MM.1S (cell line): Measurements from ENCODE around the gene FAM236B.
"Not testable (repeated sequence)": the region's sequence is repeated elsewhere in the genome, so short reads cannot be mapped to it uniquely, and the experiment has no call there.

Experiments used
- DNase-seq: peaks from one replicate; pipeline ENCODE4 v3.0.0-alpha.2; 2015
- H2AFZ ChIP-seq: fragments of 300-600 bp; sonication (generic); 2 replicates; pipeline ENCODE4 v1.6.0; 2016; ENCODE audit warnings: antibody characterized with exemption, low read length
- H3F3A ChIP-seq: fragments of 300-600 bp; sonication (generic); 2 replicates; pipeline ENCODE4 v1.6.1; 2016; ENCODE audit warnings: mild to moderate bottlenecking, antibody characterized with exemption, low read length, moderate library complexity, mixed read lengths; ENCODE audit not compliant: insufficient read depth
- H3K27ac ChIP-seq: fragments of 300-600 bp; sonication (generic); 2 replicates; pipeline ENCODE4 v1.5.1; 2016; ENCODE audit warnings: mild to moderate bottlenecking, low read length
- H3K27me3 ChIP-seq: fragments of 300-600 bp; sonication (generic); replicated peaks from 2 replicates; pipeline ENCODE4 v1.6.0; 2016; ENCODE audit warnings: low read length; ENCODE audit not compliant: insufficient read depth
- H3K36me3 ChIP-seq: fragments of 300-600 bp; sonication (generic); replicated peaks from 2 replicates; pipeline ENCODE4 v1.6.1; 2016; ENCODE audit warnings: mild to moderate bottlenecking, low read length, mixed read lengths; ENCODE audit not compliant: insufficient read depth
- H3K4me1 ChIP-seq: fragments of 300-600 bp; sonication (generic); 2 replicates; pipeline ENCODE4 v1.6.1; 2016; ENCODE audit warnings: low read length, mixed read lengths
- H3K4me2 ChIP-seq: fragments of 300-600 bp; sonication (generic); 2 replicates; pipeline ENCODE4 v1.6.0; 2016; ENCODE audit warnings: low read depth, low read length
- H3K4me3 ChIP-seq: fragments of 300-600 bp; sonication (generic); 2 replicates; pipeline ENCODE4 v1.5.1; 2016; ENCODE audit warnings: low read length, mixed read lengths
- H3K79me2 ChIP-seq: fragments of 300-600 bp; sonication (generic); 2 replicates; pipeline ENCODE4 v1.6.1; 2016; ENCODE audit warnings: mixed run types, low read length, mixed read lengths
- H3K9ac ChIP-seq: fragments of 300-600 bp; sonication (generic); 2 replicates; pipeline ENCODE4 v1.6.1; 2016; ENCODE audit warnings: low read length, mixed read lengths
- H3K9me2 ChIP-seq: fragments of 300-600 bp; sonication (generic); replicated peaks from 2 replicates; pipeline ENCODE4 v1.6.1; 2016; ENCODE audit warnings: mild to moderate bottlenecking, low read length, mixed read lengths; ENCODE audit not compliant: insufficient read depth
- H3K9me3 ChIP-seq: fragments of 300-600 bp; sonication (generic); replicated peaks from 2 replicates; pipeline ENCODE4 v1.6.1; 2016; ENCODE audit warnings: mild to moderate bottlenecking, low read length, mixed read lengths; ENCODE audit not compliant: insufficient read depth
- H4K20me1 ChIP-seq: fragments of 300-600 bp; sonication (generic); 2 replicates; pipeline ENCODE4 v1.6.1; 2016; ENCODE audit warnings: mild to moderate bottlenecking, low read length, moderate library complexity, mixed read lengths; ENCODE audit not compliant: insufficient read depth
- EZH2 ChIP-seq: fragments of 300-600 bp; sonication (generic); optimal IDR thresholded peaks from 2 replicates; pipeline ENCODE3; 2017; ENCODE audit warnings: low read depth, mild to moderate bottlenecking, antibody characterized with exemption, low read length, mixed read lengths
- EZH2phosphoT487 ChIP-seq: fragments of 300-600 bp; sonication (generic); IDR thresholded peaks from 2 replicates; pipeline ENCODE4 v1.6.1; 2018; ENCODE audit warnings: antibody characterized with exemption, low read length
- TF ChIP-seq, protein P1 (sequence below): fragments of 300-600 bp; sonication (generic); IDR thresholded peaks from 2 replicates; pipeline ENCODE4 v1.5.1; 2016; ENCODE audit warnings: antibody characterized with exemption, low read length, mixed read lengths

Gene FAM236B

DNA sequence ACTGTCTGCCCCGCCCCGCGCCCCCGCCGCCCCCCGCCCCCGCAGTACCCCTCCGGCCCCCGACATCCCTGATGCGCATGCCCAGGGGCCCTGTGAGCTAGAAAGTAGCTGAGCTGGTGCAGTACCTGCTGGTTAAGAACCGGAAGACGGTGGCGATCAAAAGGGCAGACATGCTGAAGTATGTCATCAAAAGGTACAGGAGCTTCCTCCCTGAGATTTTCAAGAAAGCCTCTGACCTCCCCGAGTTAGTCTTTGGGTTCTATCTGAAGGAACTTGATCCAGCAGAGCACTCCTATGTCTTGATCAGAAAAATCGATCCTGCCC, 5.0 kb downstream of the FAM236B start:
- H2AFZ ChIP-seq, H3K4me1 ChIP-seq, H3K27ac ChIP-seq, H3K9ac ChIP-seq, H3K9me2 ChIP-seq, H3K9me3 ChIP-seq, H4K20me1 ChIP-seq, H3K27me3 ChIP-seq, DNase-seq, H3K36me3 ChIP-seq, H3K4me3 ChIP-seq, H3K4me2 ChIP-seq, H3F3A ChIP-seq, H3K79me2 ChIP-seq: not testable (repeated sequence)

GRCh38 chrX:72776653-72777466, 5.6 kb downstream of the FAM236B start, which contains the start of gene DMRTC1B:
Gene DMRTC1B, plus strand, starts transcription at chrX:72776890. Its CDS starts 68,246 bp downstream, at chrX:72845136.
- H3K4me3 ChIP-seq, H3K4me1 ChIP-seq, H4K20me1 ChIP-seq, H3K27ac ChIP-seq, H2AFZ ChIP-seq, H3K9me3 ChIP-seq, H3K9me2 ChIP-seq, H3F3A ChIP-seq, DNase-seq, H3K9ac ChIP-seq, H3K79me2 ChIP-seq, H3K4me2 ChIP-seq, H3K27me3 ChIP-seq, H3K36me3 ChIP-seq: not testable (repeated sequence)

GRCh38 chrX:72760454-72760853, 22.0 kb downstream of the FAM236B start:
- H3K9ac ChIP-seq, H3K79me2 ChIP-seq, H3K4me2 ChIP-seq, H3K4me1 ChIP-seq, H3K36me3 ChIP-seq, H3K9me2 ChIP-seq, DNase-seq, H4K20me1 ChIP-seq, H3K9me3 ChIP-seq, H3F3A ChIP-seq, H2AFZ ChIP-seq, H3K27ac ChIP-seq, H3K4me3 ChIP-seq, H3K27me3 ChIP-seq: not testable (repeated sequence)

DNA sequence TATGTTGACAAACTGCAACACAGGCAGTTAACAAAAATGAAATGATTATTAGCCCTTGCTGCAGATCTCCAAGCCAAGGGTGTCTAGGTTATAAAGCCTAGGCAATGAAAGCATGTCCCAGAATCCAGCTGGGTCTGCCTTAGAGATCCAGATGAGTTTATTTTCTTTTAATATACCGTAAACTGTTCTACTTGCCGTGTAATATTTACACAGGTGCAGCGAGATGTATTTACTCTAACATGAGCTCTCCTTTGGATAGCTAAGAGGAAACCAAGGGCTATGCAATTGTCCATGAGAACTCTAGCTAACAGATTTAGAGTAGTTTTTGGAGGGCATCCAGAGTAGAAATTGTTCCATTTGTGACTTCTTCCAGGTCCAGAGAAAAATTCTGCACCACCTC, 33.9 kb downstream of the FAM236B start:
- not testable (repeated sequence) for H2AFZ ChIP-seq, H3K9ac ChIP-seq, DNase-seq, H3K79me2 ChIP-seq, H3K9me3 ChIP-seq, H3K9me2 ChIP-seq, H3F3A ChIP-seq, H3K4me1 ChIP-seq, H3K4me3 ChIP-seq, H4K20me1 ChIP-seq, H3K27ac ChIP-seq, H3K36me3 ChIP-seq, H3K4me2 ChIP-seq, H3K27me3 ChIP-seq

DNA sequence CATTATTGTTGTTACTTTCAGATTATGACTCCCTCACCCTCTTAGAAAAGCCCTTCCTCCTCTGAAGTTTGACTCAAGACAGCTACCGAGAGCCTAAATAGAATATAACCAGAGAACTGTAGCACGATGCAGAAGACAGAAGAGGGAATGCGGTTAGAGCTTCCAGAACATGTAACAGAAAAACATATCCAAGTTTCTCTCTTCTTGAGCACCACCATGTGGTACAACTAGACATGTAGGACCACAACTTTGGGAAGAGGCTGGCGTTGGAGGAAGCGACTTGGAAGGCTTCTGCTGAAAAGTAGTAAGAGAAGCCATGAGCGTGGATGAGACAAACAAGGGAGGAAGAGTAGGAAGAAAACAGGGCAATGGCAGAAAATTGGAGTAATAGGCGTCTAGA, 36.9 kb downstream of the FAM236B start:
- not testable (repeated sequence) for H3K4me2 ChIP-seq, H3K36me3 ChIP-seq, H3K27me3 ChIP-seq, H3K79me2 ChIP-seq, H3K9ac ChIP-seq, H4K20me1 ChIP-seq, H3K9me2 ChIP-seq, H3K4me3 ChIP-seq, H3F3A ChIP-seq, H3K27ac ChIP-seq, DNase-seq, H3K4me1 ChIP-seq, H3K9me3 ChIP-seq, H2AFZ ChIP-seq

DNA sequence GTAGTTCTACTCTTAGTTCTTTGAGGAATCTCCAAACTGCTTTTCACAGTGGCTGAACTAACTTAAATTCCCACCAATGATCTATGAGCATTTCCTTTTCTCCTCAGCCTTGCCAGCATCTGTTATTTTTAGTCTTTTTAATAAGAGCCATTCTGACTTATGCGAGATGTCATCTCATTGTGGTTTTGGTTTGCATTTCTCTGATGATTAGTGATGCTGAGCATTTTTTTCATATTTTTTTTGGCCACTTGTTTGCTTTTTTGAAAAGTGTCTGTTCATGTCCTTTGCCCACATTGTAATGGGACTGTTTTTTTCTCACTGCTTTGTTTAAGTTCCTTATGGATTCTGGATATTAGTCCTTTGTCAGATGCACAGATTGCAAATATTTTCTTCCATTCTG, 46.9 kb downstream of the FAM236B start:
- H3K79me2 ChIP-seq, result no peaks in the 10 kb centered on the region
- H3K4me2 ChIP-seq, result no peak overlapping the region
- no peaks in the 10 kb centered on the region for H3K27me3 ChIP-seq
- no peak for DNase-seq
- H2AFZ ChIP-seq, result no peak overlapping the region
- no peaks in the 10 kb centered on the region for H3K4me1 ChIP-seq
- no peak overlapping the region for H3K27ac ChIP-seq
- no peak overlapping the region for H3K4me3 ChIP-seq
- H3K36me3 ChIP-seq, result no peaks in the 10 kb centered on the region
- no peaks in the 10 kb centered on the region for H4K20me1 ChIP-seq
- H3K9me2 ChIP-seq, result no peaks in the 10 kb centered on the region
- no peaks in the 10 kb centered on the region for H3K9me3 ChIP-seq
- H3F3A ChIP-seq, result no peaks in the 10 kb centered on the region
- H3K9ac ChIP-seq, result no peak overlapping the region
- TF ChIP-seq EZH2, result no peak
- TF ChIP-seq EZH2phosphoT487, result no peak
- TF ChIP-seq, protein P1, sequence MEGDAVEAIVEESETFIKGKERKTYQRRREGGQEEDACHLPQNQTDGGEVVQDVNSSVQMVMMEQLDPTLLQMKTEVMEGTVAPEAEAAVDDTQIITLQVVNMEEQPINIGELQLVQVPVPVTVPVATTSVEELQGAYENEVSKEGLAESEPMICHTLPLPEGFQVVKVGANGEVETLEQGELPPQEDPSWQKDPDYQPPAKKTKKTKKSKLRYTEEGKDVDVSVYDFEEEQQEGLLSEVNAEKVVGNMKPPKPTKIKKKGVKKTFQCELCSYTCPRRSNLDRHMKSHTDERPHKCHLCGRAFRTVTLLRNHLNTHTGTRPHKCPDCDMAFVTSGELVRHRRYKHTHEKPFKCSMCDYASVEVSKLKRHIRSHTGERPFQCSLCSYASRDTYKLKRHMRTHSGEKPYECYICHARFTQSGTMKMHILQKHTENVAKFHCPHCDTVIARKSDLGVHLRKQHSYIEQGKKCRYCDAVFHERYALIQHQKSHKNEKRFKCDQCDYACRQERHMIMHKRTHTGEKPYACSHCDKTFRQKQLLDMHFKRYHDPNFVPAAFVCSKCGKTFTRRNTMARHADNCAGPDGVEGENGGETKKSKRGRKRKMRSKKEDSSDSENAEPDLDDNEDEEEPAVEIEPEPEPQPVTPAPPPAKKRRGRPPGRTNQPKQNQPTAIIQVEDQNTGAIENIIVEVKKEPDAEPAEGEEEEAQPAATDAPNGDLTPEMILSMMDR, result no peak

DNA sequence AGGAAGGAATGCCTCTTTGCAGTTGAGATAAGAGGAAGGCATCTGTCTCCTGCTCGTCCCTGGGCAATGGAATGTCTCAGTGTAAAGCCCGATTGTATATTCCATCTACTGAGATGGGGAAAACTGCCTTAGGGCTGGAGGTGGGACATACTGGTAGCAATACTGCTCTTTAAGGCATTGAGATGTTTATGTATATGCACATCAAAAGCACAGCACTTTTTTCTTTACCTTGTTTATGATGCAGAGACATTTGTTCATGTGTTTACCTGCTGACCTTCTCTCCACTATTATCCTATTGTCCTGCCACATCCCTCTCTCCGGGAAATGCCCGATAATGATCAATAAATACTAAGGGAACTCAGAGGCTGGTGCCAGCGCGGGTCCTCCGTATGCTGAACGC, 48.8 kb downstream of the FAM236B start:
- H3K36me3 ChIP-seq, H3K4me1 ChIP-seq: not testable (repeated sequence)

More for the DNA sequence above, 48.8 kb downstream of the FAM236B start:
- H2AFZ ChIP-seq, H3K9me2 ChIP-seq, H3K27me3 ChIP-seq, H3K4me3 ChIP-seq, H4K20me1 ChIP-seq, DNase-seq, H3K4me2 ChIP-seq, H3K79me2 ChIP-seq, H3F3A ChIP-seq, H3K27ac ChIP-seq, H3K9ac ChIP-seq, H3K9me3 ChIP-seq: not testable (repeated sequence)
